Retina (tissue), 1 donor: Measurements from ENCODE around the gene GSG1.

Experiments
- DNase-seq: peaks from one replicate; pipeline ENCODE4 v3.0.0-alpha.2; 2016

Gene GSG1

DNA sequence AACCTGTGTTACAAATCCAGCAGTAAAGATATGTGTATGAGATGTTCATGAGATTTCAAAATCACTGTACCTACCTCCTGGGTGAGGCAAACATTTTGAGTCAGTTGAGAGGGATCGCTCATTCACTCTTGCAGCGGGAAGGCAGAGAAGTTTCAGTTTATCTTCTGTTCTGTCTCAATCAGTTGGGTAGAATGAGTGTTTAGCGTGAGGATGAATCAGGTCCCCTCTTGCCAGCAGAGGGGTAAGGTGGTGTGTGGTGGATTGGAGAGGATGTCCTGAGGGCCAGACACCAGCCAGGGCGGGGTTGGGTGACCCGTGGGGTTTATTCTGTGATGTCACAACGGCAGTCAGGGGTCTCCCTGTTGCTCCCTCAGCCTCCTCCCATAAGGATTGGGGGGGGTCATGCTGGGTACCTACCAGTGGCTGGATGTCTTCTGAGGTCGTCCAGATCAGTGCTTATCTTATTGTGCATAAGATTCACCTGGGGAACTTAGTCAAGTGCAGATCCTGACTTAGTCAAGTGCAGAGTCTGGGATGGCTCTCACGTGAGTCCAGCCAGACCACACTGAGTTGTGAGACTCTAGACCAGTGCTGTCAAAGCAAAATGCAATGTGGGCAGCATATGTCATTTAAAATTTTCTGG lies at the start of gene GSG1:
Gene GSG1, minus strand, starts transcription at position 277 of the 643 bp plus-strand sequence. Its CDS starts 155 bp downstream, at position 122.
- no peak for DNase-seq

- no peak for DNase-seq
Measured at GRCh38 chr12:13153180-13153579, 49.7 kb upstream of the GSG1 start.

DNA sequence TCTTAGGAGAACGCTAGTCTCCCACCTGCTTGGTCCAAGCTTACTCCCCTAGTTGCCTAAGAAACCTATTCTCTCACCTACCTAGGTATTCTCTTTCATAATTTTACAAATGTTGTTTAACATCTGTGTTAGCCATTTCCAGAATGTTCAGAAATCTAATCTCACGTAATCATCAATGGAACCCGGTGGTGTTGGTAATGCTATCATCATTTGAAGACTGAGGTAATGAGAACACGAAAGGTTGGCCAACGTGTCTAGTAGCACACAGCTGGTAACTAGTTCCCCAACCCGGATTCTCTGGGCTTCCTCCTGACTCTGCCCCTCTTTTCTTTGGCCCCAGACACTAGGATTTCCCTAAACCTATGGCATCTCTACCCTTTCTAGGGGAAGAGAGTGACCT lies 49.3 kb upstream of the GSG1 start:
- DNase-seq = no peak

DNA sequence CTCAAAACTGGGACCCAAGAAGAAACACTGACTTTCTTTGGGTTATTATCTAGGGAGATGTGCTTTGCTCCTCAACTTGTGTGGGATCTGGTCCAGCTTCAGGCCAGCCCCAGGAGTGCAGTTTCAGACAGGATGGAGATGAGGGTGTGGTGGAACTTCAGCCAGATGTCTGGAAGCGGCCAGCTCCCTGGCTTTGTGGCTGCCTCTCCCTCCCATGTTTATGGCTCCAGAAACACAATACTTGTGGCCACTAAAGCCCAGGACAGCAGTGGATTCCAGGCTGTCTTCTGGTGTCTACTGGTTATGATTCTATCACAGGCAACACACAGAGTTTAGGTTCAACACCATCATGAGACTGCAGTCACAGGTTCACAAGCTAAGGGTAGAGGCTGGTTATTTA lies 48.8 kb upstream of the GSG1 start:
- DNase-seq = no peak

DNA sequence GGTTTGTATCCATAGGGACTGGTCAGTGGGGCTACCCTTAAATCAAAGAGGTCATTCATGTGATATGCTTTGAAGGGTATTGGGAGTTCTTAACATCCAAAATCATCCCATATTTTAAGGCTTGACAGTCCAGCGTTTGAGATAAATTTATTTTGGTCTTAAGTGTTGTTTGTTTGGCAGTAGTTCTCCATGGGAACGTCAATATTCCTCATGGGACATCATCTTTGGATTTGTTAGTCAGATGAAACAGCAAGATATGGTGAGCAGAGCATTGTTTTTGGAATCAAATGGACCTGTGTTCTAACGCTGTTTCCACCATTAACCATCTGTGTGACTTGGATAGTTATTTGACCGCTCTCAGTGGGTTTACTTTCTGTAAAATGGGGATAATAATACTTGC lies 45.9 kb upstream of the GSG1 start:
- no peak for DNase-seq

DNA sequence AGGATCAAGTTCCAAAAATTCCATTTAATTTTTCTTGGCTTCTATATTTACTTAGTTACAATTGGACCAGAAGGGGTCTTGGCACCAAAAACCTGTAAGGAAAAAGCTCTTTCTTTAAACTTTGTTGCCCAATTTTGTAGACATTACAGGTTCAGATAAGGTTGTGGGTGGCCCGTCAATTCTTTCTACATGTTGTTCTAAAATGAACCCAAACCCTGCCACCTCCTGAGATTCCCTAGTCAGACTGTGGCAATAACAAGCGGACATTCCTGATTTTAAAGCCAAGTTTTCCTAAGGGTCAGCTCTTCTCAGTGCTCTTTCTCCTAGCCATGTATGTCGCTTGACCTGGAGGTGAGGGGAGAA lies 45.0 kb upstream of the GSG1 start:
- DNase-seq = no peak

- DNase-seq = no peak
Measured at GRCh38 chr12:13147688-13148484, 44.4 kb upstream of the GSG1 start.

DNA sequence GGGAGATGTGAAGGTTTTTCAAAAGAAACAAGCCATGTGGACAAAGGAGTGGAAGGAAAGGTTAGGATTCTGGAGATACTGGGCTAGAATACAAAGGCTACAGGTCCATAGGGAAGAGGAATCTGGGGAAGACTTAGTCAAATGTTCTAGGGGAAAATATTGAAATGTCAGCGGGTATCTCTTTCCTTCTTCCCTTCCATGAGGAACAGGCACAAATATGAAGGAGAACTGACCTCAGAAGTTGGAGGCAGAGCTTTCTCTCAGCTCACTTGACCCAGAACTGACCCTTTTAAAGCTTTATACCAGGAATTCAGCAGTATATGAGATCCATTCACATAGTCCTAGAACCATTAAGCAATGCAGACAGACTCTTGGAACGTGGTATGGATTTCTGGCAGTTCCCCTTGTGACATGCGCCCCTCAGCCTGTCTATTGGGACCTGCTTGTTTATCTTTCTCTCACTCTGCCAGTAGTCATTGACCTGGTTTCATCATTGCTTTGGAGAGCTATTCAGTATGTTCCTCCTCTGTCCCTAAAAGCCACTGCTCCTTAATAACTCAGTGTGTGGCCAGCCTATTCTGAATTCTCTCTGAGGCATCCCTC lies 43.0 kb upstream of the GSG1 start:
- no peak for DNase-seq

GRCh38 chr12:13144266-13144828 lies 40.9 kb upstream of the GSG1 start:
- no peak for DNase-seq

DNA sequence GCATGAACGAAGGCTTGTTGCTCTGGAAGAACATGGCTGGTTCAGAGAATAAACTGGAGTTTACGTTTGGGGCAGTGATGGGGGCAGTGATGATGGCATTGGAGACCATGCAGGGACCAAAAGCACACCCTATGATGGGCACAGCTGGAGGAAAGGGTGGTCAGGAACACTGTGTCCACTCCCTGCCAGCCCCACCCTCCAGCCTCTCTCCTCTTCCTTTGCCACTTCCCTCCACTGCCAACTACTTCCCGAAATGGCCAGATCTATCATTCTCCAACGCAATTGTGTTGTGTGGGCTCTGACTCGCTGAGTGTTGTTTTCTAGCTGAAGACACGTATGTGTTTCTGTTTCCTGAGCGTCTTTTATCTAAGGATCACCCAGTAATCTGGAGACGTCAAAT lies 39.3 kb upstream of the GSG1 start:
- DNase-seq = no peak

DNA sequence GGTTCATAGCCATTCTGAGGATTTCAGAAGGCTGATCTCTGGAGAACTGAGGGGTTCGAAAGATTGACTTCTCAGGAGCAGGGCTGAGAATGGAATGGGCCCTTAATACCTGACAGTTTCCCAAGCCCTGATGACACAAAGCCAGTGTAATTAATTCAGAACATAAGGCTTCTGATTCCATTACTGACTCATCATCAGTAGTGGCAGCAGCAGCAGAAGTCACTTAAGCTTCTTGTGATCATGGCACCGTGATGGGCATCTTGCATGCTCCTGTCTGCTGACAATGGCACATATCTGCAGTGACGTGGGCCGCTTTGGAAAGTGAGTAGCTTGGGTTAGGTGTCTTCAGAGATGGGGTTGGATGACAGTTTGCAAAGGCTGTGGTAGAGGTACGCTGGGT lies 38.2 kb upstream of the GSG1 start:
- no peak for DNase-seq

DNA sequence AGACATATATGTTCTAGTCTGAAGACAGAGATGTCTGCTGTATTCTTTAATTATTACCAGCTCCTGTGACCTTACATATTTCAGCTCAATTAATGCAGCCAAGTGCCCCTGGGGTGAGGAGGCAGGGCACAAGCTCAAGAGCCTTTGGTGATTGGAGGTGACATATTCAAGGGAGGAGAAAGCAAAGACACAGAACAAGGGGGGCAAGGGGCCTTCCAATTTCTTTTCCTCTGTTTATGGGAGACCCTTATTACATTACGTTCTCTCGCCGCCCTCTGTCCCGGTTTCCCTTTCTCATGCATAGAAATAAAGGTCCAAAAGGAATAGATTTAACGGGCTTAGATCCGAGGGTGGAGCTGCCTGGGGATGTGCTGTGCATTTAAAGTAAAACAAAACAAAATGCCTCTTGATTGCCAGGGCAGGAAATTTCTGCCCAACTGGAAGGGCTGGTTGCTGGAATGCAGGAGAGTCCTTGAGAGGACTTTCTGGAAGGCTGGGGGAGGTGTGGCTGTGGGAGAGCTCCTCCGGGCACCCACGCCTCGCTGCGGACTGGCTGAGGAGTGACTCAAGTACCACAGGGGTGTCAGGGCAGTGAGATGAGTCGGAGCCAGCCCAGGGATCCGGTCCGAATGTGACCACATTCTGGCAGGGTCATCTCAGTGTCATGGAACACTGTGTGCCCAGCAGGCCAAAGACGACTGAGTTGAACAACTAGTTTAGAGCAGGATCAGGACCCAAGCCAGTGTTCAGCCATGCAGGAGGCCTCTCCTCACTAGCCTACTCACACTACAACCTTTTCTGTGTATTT lies 32.1 kb upstream of the GSG1 start:
- peak; percentile 73 for DNase-seq

DNA sequence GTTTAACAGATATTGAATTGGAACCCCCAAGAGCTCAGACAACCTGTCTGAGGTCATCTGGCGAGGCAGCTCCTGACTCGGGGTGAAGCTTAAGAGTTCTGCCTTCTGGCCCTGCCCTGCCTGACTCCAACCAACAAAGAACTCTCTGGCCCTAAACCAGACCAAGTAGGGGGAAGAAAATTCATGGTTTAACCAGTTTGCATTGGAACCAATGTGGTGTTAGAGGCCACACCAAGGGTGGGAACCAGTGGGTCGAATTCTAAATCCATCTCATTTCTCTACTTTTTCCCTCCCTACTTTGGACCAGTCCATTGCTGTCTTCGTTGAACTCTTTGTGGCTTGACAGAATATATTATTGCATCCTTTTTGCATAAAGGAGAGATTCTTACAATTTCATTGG lies 30.4 kb upstream of the GSG1 start:
- DNase-seq = no peak

- DNase-seq = no peak
Measured at GRCh38 chr12:13130981-13131380, 27.5 kb upstream of the GSG1 start.

DNA sequence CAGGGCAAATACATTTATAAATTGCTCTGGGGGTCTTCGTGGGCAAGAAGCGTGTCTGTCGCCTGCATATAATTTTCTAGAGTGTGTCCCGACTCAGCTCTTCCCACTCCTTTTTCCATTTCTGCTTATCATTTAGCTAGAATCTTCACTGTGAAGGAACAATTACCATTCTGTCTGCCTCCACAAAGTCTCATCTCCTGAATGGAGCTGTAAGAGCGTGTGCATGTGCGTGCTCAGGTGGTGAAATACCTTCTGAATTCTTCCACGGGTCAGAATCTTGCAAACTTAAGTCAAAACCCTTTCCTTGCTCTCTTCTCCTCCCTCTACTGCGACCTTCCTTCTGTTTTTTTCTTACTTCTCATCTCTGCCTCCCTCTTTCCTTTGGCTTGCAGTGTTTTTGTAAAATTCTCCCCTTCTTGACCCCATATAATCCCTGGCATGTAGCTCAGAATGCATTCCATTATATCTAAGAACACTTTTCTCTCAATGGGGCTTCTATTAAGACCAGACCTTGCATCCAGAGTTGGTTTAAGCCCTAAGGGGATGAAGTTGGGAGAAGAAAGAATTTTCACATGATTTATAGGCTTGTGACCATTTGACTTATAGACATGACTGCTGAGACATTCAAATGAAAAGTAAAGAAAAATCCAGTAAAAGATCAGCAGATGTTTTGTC lies 25.0 kb upstream of the GSG1 start:
- DNase-seq = no peak

DNA sequence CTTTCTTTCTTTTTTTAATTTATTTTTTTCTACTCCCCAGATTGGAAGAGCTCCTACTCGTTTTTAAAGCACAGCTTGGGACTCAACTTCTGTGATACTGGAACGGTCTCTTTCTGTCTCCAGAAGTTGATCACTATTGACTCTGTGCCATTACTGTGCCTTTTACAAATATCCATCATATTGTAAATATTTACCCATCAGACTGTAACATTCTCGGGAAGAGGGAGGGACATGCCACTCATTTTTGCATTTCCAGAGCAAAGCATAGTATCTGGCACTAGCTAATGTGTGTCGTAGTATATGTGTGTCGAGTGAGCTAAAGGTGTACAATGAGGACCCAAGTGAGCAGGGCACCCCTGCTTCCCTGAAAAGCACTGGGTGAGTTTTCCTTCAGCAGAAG lies 24.0 kb upstream of the GSG1 start:
- DNase-seq = no peak

DNA sequence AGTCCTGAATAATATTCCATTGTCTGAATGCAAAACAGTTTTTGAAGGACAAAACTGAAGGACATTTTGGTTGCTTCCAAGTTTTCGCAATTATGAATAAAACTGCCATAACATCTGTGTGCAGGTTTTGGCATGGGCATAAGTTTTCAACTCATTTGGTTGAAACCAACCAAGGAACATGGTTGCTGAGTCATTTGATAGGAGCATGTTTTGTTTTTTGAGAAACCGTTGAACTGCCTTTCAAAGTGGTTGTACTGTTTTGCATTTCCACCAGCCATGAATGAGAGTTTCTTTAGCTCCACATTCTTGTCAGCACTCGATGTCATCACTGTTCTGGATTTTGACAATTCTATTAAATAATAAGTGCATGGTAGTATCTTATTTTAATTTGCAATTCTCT lies 23.0 kb upstream of the GSG1 start:
- no peak for DNase-seq

- DNase-seq = no peak
Measured at GRCh38 chr12:13125996-13126395, 22.5 kb upstream of the GSG1 start.

- DNase-seq = no peak
Measured at GRCh38 chr12:13124656-13125505, 21.4 kb upstream of the GSG1 start.

- DNase-seq = no peak
Measured at GRCh38 chr12:13121568-13121967, 18.1 kb upstream of the GSG1 start.

DNA sequence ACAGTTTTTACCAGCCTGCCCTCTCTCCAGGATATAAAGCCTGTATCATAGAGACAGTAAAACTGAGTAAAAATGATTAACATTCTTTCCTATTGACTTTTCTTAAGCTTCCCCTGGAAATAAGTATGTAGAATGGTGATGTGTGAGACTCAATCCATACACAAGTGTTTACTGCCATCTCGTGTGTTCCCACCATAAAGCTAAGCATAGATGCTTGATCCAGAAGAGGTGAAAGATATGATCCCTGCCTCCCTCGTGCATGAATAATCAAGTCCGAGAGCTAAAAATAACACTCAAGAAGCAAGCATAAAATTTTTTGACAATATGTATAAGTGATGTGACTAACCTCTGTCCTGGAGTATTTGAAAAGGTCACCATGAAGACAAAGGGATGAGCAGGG lies 16.9 kb upstream of the GSG1 start:
- DNase-seq = no peak

DNA sequence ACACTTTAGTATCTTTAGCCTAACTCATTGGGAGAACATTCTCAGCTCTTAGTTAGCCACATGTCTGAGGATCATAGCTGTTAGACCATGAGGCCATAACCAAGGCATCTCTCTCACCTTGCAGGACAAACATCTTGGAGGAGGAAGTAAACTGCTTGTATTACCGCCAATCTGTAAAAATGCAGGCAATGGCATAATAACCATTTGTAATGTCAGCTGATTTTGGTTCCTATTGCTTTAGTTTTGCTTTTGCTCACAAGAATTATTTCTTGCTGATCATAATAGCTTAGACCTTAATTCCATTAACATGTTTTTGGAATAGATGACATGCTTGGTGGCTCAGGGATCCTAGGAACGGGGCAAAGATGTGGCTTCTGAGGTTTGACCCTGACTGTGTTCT lies 16.4 kb upstream of the GSG1 start:
- DNase-seq = no peak
